HG02623 (cell line): ENCODE measurements around the gene MT1H.

Experiments
- ATAC-seq: cut with Tn5 transposase; IDR thresholded peaks from one replicate; pipeline ENCODE4 v1.9.1; 2021; ENCODE audit warnings: moderate library complexity; ENCODE audit not compliant: unreplicated experiment

MT1H gene

DNA sequence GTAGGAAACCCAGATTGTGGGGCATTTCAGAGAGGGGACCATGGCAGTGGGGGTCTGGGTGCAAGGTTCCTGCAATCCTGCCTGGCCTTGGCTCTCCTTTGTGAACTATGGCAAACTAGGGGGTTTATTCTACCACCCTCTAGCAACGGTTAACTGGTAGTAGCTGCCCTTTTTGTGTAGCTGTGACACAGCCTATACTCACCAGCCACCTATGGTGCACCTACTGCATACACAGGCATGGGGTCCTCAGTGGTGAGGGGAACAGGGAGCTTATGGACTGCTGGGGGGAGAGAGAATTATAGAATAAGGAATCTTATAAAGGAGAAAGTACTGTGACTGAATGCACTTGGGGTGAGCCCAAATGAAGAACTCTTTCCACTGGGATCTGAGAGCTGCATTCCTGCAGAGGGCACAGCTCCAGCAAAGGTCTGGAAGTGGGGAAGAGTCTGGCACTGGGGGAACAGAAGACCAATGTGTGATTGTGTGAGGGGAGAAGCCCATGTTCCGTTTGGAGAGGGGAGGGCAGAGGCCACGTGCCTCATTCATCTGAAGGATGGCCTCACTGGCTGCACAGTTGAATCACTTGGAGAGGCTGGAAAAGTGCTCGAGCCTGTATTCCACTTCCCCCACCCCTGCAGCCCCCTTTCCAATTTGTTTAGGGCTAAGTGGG lies 14.8 kb downstream of the MT1H start:
- ATAC-seq, result no peak

DNA sequence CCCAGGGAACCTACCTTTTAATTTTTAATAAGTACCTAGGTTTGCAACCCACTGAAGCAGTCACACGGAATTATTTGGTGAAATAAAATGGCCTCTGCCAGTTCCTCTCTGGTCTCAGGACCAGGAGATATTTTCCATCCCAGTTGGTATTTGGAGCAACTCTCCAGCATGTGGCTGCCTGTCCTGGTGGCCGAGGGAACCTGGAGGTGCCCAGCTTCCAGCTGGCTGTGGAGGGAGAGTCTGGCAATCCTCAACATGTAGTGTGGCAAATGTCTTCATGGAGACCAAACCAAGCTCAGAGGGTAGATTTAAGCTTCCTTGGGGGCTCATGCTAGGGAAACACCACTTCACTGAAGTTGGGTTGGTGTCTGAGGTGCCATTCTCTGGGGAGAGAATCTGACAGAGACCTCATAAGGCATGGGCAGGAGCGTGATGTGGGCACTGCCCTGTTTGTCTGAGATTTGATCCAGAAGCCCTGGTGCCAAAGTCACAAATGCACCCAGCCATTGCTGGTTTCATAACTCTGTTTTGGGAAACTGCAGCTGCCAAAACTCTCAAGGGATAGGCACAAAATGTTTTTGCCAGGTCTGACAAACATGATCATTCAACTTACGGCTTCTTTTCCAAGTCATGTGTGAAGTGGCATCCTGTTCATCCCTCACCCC lies 15.4 kb downstream of the MT1H start:
- ATAC-seq, result no peak

DNA sequence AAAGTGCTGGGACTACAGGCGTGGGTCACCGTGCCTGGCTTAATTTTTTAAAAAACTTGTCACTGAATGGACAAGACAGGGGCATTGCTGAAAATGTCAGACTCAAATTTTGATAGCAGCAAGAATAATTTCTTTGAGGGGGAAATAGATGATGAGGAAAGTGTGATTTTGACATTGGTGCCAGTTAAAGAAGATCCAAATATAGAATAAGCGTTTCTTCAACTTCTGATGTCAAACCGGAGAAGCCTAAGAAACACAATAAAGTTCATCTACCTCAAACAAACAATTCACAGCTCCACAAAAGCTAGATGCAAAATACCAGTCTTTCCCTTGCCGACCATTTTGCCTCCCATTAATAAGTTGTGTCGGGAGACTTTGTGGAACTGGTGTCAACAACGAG lies 17.1 kb downstream of the MT1H start:
- ATAC-seq, result no peak

DNA sequence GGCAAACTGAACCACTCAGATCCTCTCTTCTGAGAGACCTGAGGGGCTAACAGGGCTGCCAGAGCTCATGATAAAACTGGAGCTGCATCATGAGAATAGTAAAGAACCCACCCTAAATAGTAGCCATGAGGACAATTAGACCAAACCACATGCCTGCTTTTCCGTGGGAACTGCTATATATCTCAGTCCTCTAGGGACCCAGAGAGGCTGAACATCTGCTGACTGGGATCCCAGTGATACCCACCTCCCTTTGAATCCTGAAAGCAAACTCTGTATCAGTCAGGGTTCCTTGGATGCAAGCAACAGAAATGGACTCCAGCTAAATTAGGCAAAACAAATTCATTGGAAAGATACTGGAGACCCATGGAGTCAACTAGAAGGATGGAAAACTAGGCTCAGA lies 19.1 kb downstream of the MT1H start:
- ATAC-seq, result no peak

- no peak for ATAC-seq
These were observed 19.6 kb downstream of the MT1H start for GRCh38 chr16:56689171-56689570.

DNA sequence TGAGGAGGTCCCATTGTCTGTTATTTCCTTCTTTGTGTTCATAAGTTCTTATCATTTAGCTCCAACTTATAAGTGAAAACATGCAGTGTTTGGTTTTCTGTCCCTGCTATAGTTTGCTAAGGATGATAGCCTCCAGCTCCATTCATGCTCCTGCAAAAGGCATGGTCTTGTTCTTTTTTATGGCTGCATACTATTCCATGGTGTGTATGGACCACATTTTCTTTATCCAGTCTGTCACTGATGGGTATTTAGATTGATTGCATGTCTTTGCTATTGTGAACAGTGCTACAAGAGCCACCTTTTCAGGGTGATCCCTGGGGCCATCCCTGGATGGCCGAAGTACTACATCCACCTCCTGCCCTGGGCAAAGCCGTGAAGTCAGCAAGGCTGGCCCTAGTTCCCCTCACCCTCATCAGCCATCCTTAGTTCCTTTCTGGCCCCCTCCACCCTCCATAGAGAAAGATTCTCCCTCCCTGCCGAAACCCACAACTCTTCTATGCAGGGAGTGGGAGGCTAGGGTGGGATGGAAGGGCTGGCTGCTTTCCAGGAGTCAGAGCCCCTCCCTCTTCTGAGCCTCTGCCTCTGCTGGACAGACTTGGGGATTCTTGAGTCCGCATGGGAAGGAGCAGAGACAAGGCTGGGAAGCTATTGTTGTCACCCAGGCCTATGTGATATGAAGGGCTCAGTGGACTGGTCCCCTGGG lies 21.0 kb downstream of the MT1H start:
- no peak for ATAC-seq

- no peak for ATAC-seq
These were observed 22.3 kb downstream of the MT1H start for GRCh38 chr16:56691885-56692284.

DNA sequence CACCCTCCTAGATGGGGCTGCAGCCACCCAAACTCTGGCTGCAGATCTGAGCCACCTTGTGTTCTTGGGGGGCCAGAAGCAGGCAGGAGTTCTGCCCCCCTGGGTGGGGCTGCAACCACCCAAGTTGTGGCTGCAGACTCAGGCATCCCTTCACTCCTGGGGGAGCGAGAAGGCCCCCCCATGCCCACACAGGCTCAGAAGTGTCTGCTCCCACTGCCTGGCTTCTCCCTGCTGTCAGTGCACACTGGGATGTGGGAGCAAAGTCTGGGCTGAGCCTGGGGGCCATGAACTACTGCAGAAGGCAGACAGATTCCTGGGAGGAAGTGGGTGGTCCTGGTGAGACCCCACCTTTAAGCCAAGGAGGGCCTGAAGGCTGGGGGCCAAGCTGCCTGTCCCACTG lies 25.6 kb downstream of the MT1H start:
- ATAC-seq, result no peak

GRCh38 chr16:56697456-56698155 lies 28.0 kb downstream of the MT1H start:
- no peak for ATAC-seq

DNA sequence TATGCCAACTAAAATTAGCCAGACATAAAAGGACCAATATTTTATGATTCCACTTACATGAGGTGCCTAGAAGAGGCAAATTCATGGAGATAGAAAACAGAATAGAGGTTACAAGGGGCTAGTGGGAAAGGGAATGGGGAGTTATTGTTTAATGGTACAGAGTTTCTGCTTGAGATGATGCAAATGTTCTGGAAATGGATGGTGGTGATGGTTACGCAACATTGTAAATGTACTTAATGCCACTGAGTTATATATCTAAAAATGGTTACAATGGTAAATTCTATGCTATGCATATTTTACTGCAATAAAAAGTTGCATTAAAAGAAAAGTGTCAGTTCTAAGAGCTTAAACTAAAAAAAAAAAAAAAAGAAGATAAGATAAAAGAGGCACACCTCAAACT lies 30.6 kb downstream of the MT1H start:
- ATAC-seq, result no peak

- ATAC-seq, result no peak
These were observed 31.0 kb downstream of the MT1H start for GRCh38 chr16:56700631-56701030.

GRCh38 chr16:56701534-56701933 lies 31.9 kb downstream of the MT1H start:
- no peak for ATAC-seq

DNA sequence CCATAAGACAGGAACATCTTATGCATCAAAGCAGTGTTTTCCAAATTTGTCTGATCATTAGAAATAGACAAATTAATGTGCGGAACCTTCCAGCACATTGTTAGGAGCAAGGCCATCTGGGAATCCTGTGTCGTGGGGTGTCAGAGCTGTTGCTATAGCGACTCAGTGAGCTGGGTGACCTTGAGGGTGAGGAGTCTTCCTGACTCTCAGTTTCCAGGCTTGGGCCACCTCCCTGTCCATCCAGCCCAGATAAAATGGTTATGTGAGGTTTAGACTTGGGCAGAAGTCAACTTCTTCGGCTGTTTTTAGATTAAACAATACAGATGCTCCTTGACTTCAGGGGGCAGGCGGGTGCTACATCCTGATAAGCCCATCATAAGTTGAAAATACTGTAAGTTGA lies 33.2 kb downstream of the MT1H start:
- no peak for ATAC-seq

- no peak for ATAC-seq
These were observed 39.2 kb downstream of the MT1H start for GRCh38 chr16:56708525-56709442.

- ATAC-seq, result no peak
These were observed 39.9 kb downstream of the MT1H start for GRCh38 chr16:56709443-56710040.

DNA sequence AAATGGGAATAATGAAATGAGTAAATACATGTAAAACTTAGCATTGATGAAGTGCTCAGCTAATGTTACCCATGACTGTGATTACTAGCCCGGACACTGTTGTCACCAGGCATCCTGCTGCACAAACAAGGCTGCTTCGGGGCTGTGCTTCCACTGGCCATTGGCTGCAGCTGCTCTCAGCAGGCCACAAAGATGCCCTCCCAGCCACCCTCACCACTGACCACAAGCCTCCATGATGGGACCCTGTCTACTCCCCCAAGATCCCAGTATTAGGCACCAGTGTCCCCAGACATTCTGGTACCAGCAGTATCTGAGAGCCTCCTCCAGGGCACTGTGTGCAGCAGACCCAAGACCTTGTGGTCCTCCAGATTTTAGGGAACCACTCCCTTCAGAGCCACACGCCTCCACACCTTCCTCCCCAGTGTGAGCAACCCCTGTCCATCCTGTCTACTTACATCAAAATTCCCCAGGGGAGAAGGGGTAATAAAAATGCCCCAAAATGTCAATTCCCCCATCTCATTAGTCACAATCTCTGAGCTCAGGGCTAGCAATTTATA lies 40.6 kb downstream of the MT1H start:
- ATAC-seq, result no peak

- no peak for ATAC-seq
These were observed 42.2 kb downstream of the MT1H start for GRCh38 chr16:56711862-56712261.

GRCh38 chr16:56713794-56714193 lies 44.2 kb downstream of the MT1H start:
- no peak for ATAC-seq

GRCh38 chr16:56715126-56715525 lies 45.5 kb downstream of the MT1H start:
- ATAC-seq, result no peak

DNA sequence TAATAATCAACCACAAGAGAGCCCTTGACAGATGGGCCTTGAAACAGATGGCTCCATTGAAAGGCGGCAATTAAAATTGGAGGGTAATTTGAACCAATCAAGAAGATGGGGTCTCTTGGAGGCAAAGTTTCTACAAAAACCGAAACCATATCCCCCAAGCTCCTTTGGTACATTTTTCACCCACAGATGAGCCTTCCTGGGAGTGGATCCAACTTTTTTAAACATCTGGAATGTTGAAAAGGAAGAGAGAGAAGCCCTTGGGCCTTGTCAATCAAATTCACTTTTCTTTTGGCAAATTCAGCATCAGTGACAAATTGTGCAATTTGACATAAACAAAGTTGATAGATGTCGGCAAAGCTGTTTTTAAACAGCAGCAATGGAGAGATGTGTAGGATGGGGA lies 47.1 kb downstream of the MT1H start:
- ATAC-seq, result no peak
